Endothelial cell of umbilical vein (primary cell): Measurements from ENCODE around the gene CAPN5.

Experiments used
- CTCF ChIP-seq, 2 donors: IDR thresholded peaks; 1 replicate in 1 of 2; 2 replicates in 1 of 2; pipeline ENCODE4 v1.5.1; 2011; ENCODE audit warnings: low read length in 2 of 2, mild to moderate bottlenecking in 2 of 2, moderate library complexity in 2 of 2, control low read depth in 1 of 2, inconsistent platforms in 1 of 2, low read depth in 1 of 2; ENCODE audit not compliant: insufficient read depth in 1 of 2; ENCODE audit errors: extremely low read depth in 1 of 2
- EZH2 ChIP-seq: IDR thresholded peaks from 2 replicates; pipeline ENCODE4 v1.6.1; 2012; ENCODE audit warnings: borderline replicate concordance, low read depth, mild to moderate bottlenecking, moderate library complexity, low read length, inconsistent platforms; ENCODE audit not compliant: severe bottlenecking
- FOS ChIP-seq: IDR thresholded peaks from 2 replicates; pipeline ENCODE4 v1.6.1; 2011; ENCODE audit warnings: mild to moderate bottlenecking, low read length, moderate library complexity, borderline replicate concordance; ENCODE audit not compliant: insufficient read depth
- MYC ChIP-seq: IDR thresholded peaks from one replicate; pipeline ENCODE4 v1.6.1; 2011; ENCODE audit warnings: mild to moderate bottlenecking, low read depth, low read length
- POLR2A ChIP-seq: IDR thresholded peaks from 2 replicates; pipeline ENCODE4 v1.6.1; 2012; ENCODE audit warnings: low read depth, mild to moderate bottlenecking, control low read depth, low read length
- POLR2AphosphoS5 ChIP-seq: IDR thresholded peaks from 2 replicates; pipeline ENCODE4 v1.6.1; 2012; ENCODE audit warnings: low read depth, mild to moderate bottlenecking, control low read depth, low read length, moderate library complexity; ENCODE audit not compliant: insufficient read depth

DNA sequence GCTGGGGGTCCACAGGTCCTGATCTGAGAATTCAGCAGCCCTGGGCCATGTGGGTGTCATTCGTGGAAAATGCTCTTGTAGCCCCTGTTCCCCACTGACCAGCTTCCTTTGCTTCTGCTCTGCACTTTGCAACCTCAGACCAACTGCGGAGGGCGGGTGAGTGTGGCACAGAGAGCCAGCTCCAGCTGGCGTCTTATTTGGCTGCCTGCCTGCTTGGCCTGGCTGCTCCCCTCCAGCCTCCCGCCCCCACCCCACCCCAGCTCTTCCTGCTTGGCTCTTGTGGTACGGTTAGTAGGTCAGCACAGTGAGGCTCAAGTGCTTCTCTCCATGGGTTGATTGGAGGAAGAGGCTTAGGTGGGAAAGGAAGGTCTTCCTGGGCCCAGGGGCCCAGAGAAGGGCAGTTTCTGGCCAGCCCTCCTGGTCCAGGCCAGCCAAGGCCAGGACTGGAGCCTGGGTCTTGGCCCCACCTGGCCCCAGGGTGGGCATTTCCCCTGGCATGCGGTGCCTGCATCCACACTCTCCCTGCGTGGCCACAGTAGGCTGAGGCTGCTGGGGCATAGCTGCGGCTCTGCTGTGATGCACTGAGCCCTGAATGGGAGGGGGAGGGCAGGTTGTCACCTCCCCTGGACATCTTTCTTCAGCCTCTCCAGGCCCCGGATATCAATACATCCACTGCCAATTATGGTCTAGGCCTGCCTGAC lies 87.8 kb downstream of the CAPN5 start:
- no peak for TF ChIP-seq CTCF (IDR thresholded peaks at IDR 0.05; ENCODE audit: extremely low read depth in 1 of 2, insufficient read depth in 1 of 2, low read depth in 1 of 2, low read length in 2 of 2)
- no peak for TF ChIP-seq POLR2A
- TF ChIP-seq MYC = no peak
- TF ChIP-seq EZH2 = no peak
- no peak for TF ChIP-seq POLR2AphosphoS5
- no peak for TF ChIP-seq FOS
